ENCODE measurements around the gene NEK7. TPM values are rescaled to one million over a fixed set of nuclear protein-coding genes. Genes with fewer than 3 reads are reported as not detected.

The NEK7 gene
- total RNA-seq, 1 experiment from 2014 or later: 25.2 TPM

DNA sequence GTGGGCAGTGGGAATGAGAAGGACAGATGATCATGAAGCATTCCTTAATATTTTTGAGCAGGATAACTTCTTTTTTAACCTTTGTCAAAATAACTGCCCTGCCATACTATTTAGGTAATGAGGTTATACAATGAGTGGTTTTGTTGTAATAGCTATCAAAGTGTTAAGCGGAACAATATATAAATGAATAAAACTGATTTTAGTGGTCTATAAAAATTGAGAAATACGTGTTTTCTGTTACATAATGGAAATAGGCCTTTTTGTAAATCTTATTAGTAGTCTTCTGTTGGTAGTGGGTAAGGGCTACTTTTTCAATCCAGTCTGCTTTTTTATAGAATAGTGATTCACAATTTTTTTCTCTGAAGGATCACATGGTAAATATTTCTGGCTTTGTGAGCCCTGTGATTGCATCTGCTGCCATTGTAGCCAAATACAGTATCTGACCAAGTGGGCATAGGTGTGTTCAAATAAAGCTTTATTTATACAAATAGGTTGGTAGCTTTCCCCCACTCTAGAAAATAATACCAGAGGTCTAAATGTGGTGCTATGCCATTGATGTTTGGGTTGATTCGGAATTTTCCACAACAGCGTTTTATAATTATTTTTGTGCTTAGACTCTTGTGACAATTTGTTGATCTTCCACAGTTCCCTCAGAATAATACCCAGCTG is 4.3 kb downstream of the NEK7 start:
- Histone ChIP-seq H3K4me1 (ENCODE audit: insufficient read depth, low read length) (peaks cover 19% of the 10 kb centered on the region), H3K27me3 (ENCODE audit: low read length) (no peaks in the 10 kb centered on the region), H3K27ac (ENCODE audit: low read length) (no peak overlapping the region), H3K9me2 (replicated peaks; ENCODE audit: low read length) (no peaks in the 10 kb centered on the region), H3K79me2 (ENCODE audit: low read length) (peaks cover 89% of the 10 kb centered on the region), H3K9ac (ENCODE audit: low read length) (no peak overlapping the region), H3K4me2 (ENCODE audit: low read length) (0 out of 2 replicates have a peak overlapping the region, but pooled peaks have one; percentile 80), H3F3A (ENCODE audit: low read length, unreplicated experiment) (no peaks in the 10 kb centered on the region), H3K36me3 (ENCODE audit: low read depth, low read length) (no peaks in the 10 kb centered on the region), H2AFZ (ENCODE audit: low read length) (no peak overlapping the region), H4K20me1 (ENCODE audit: low read length) (no peaks in the 10 kb centered on the region), H3K9me3 (ENCODE audit: low read length) (no peaks in the 10 kb centered on the region), H3K4me3 (ENCODE audit: low read length) (no peak overlapping the region)
- CTCF ChIA-PET: no interaction called here
- TF ChIP-seq, protein P1, sequence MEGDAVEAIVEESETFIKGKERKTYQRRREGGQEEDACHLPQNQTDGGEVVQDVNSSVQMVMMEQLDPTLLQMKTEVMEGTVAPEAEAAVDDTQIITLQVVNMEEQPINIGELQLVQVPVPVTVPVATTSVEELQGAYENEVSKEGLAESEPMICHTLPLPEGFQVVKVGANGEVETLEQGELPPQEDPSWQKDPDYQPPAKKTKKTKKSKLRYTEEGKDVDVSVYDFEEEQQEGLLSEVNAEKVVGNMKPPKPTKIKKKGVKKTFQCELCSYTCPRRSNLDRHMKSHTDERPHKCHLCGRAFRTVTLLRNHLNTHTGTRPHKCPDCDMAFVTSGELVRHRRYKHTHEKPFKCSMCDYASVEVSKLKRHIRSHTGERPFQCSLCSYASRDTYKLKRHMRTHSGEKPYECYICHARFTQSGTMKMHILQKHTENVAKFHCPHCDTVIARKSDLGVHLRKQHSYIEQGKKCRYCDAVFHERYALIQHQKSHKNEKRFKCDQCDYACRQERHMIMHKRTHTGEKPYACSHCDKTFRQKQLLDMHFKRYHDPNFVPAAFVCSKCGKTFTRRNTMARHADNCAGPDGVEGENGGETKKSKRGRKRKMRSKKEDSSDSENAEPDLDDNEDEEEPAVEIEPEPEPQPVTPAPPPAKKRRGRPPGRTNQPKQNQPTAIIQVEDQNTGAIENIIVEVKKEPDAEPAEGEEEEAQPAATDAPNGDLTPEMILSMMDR (conservative IDR thresholded peaks at IDR 0.05; ENCODE audit: low read depth, low read length): no peak
- TF ChIP-seq EZH2 (IDR thresholded peaks at IDR 0.05; ENCODE audit: low read length, unreplicated experiment) (no peak), EZH2phosphoT487 (IDR thresholded peaks at IDR 0.05; ENCODE audit: borderline replicate concordance, low read length) (no peak)
- intact Hi-C loops (cut with micrococcal nuclease): no loop called here
- DNase-seq: no peak
- POLR2A ChIA-PET (ENCODE audit: unreplicated experiment): no interaction called here
- no TSS peak for BruUV-seq (replicated peaks)
- ATAC-seq: no peak

DNA sequence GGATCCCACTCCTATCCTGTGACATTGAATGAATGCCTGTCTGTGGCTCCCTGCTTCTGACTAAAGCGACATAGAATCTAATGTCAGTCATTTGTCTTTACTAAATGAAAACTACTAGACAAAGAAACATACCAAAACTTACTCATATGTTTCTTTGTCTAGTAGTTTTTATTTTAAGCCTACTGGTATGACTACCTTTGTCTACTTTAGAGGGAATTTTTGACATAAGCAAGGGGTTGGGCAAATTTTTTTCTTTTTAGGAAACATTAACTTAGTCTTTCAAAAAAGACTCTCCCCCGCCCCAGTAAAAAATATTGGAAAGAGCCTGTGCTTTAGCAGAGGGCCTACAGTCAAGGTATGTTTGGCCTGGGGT is 4.9 kb downstream of the NEK7 start:
- Histone ChIP-seq H3K4me1 (ENCODE audit: insufficient read depth, low read length) (peaks cover 19% of the 10 kb centered on the region), H3K9me3 (ENCODE audit: low read length) (no peaks in the 10 kb centered on the region), H3K27ac (ENCODE audit: low read length) (no peak overlapping the region), H3K9ac (ENCODE audit: low read length) (no peak overlapping the region), H3K27me3 (ENCODE audit: low read length) (no peaks in the 10 kb centered on the region), H2AFZ (ENCODE audit: low read length) (no peak overlapping the region), H3K4me2 (ENCODE audit: low read length) (no peak overlapping the region), H3F3A (ENCODE audit: low read length, unreplicated experiment) (no peaks in the 10 kb centered on the region), H4K20me1 (ENCODE audit: low read length) (no peaks in the 10 kb centered on the region), H3K36me3 (ENCODE audit: low read depth, low read length) (no peaks in the 10 kb centered on the region), H3K4me3 (ENCODE audit: low read length) (no peak overlapping the region), H3K79me2 (ENCODE audit: low read length) (peaks cover 96% of the 10 kb centered on the region), H3K9me2 (replicated peaks; ENCODE audit: low read length) (no peaks in the 10 kb centered on the region)
- intact Hi-C loops (cut with micrococcal nuclease): no loop called here
- TF ChIP-seq, protein P1 (conservative IDR thresholded peaks at IDR 0.05; ENCODE audit: low read depth, low read length): no peak
- TF ChIP-seq EZH2phosphoT487 (IDR thresholded peaks at IDR 0.05; ENCODE audit: borderline replicate concordance, low read length): no peak
- no peak for TF ChIP-seq EZH2 (IDR thresholded peaks at IDR 0.05; ENCODE audit: low read length, unreplicated experiment)
- DNase-seq (no peak), ATAC-seq (no peak)
- POLR2A ChIA-PET (ENCODE audit: unreplicated experiment): no interaction called here
- CTCF ChIA-PET: no interaction called here
- no TSS peak for BruUV-seq (replicated peaks)

DNA sequence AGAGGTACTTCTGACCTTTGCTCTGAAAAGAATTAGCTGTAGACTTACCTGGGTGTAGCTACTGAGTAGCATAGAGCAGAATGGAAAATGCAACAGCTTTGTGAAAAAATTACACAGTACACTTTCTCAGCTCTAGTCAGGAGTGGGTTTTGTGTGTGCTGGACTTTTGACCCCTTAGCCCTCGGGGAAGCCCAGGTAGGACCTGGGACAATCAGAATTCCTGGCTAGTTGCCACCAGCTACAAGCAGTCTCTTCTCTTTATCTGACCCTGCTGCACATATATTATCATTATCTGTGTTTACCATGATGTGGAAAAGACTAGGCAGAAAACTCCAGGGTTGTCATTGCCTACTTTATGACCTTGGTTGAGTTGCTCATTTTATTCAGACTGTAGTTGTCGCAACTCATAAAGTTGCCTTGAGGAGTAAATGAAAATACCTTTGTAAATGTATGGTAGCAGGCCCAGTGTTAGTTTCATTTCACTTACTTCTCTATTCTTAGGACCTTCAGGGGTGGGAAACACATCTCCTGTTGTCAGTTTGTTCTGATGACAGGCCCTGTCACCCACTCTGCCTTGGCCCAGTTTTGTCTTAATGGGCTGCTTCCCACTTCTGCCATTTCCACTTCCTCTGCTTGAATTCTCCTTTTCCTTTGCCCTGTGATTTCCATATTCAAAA is 5.4 kb downstream of the NEK7 start:
- Histone ChIP-seq H3K4me1 (ENCODE audit: insufficient read depth, low read length) (peaks cover 19% of the 10 kb centered on the region), H3K36me3 (ENCODE audit: low read depth, low read length) (no peaks in the 10 kb centered on the region), H3K4me3 (ENCODE audit: low read length) (no peak overlapping the region), H3K9ac (ENCODE audit: low read length) (no peak overlapping the region), H3K9me2 (replicated peaks; ENCODE audit: low read length) (no peaks in the 10 kb centered on the region), H3K9me3 (ENCODE audit: low read length) (no peaks in the 10 kb centered on the region), H3K27me3 (ENCODE audit: low read length) (no peaks in the 10 kb centered on the region), H3K4me2 (ENCODE audit: low read length) (0 out of 2 replicates have a peak overlapping the region, but pooled peaks have one; percentile 28), H2AFZ (ENCODE audit: low read length) (no peak overlapping the region), H3F3A (ENCODE audit: low read length, unreplicated experiment) (no peaks in the 10 kb centered on the region), H3K79me2 (ENCODE audit: low read length) (peaks cover 100% of the 10 kb centered on the region), H3K27ac (ENCODE audit: low read length) (no peak overlapping the region), H4K20me1 (ENCODE audit: low read length) (no peaks in the 10 kb centered on the region)
- BruUV-seq (replicated peaks): no TSS peak
- intact Hi-C loops (cut with micrococcal nuclease): no loop called here
- ATAC-seq: no peak
- CTCF ChIA-PET: no interaction called here
- TF ChIP-seq, protein P1 (conservative IDR thresholded peaks at IDR 0.05; ENCODE audit: low read depth, low read length): no peak
- no peak for TF ChIP-seq EZH2 (IDR thresholded peaks at IDR 0.05; ENCODE audit: low read length, unreplicated experiment)
- TF ChIP-seq EZH2phosphoT487 (IDR thresholded peaks at IDR 0.05; ENCODE audit: borderline replicate concordance, low read length): no peak
- POLR2A ChIA-PET (ENCODE audit: unreplicated experiment): no interaction called here
- DNase-seq: no peak

Measured in PC-3 (cell line).